GM12878 (cell line): Measurements from ENCODE around the gene PLCD1. TPM values are rescaled to one million over a fixed set of nuclear protein-coding genes. Genes with fewer than 3 reads are reported as not detected.

ENCODE experiments used
- ATAC-seq: fragments of 200-7000 bp; cut with Tn5 transposase; 3 replicates; pipeline ENCODE4 v1.9.1; 2020; ENCODE audit warnings: mild to moderate bottlenecking, moderate library complexity
- BruUV-seq: library from RNA; stranded (reverse); fragments of 400-500 nt; replicated peaks from 2 replicates; lab custom pipeline; 2021; lab: Mats Ljungman, UMichigan
- CTCF ChIA-PET: fragments of 300-600 bp; sonication (Branson Sonifier 250); formaldehyde crosslinking; extraction: SDS; loops from one replicate; lab custom pipeline; 2021; ENCODE audit warnings: inconsistent platforms; lab: Yijun Ruan, JAX
- POLR2A ChIA-PET: fragments of 350-600 bp; formaldehyde crosslinking; extraction: SDS; loops from one replicate; lab custom pipeline; 2021; ENCODE audit warnings: inconsistent platforms; lab: Charles Lee
- RAD21 ChIA-PET: fragments of 300-600 bp; sonication (Branson Sonifier 250); formaldehyde crosslinking; loops from one replicate; lab custom pipeline; 2023; ENCODE audit warnings: antibody characterized with exemption; ENCODE audit not compliant: unreplicated experiment; lab: Charles Lee
- SMC1A ChIA-PET: fragments of 300-600 bp; sonication (Branson Sonifier 250); formaldehyde crosslinking; loops from one replicate; lab custom pipeline; 2023; ENCODE audit not compliant: unreplicated experiment, uncharacterized antibody; lab: Charles Lee
- DNase-seq: peaks from one replicate; pipeline ENCODE4 v3.0.0-alpha.2; 2011; ENCODE audit warnings: low read depth, low spot score
- FAIRE-seq: peaks from 3 replicates; lab custom pipeline; 2011; peaks lifted over from hg19 to GRCh38; lab: Jason Lieb, UNC
- H2AFZ ChIP-seq: 2 replicates; pipeline ENCODE4 v1.6.0; 2011; ENCODE audit warnings: low read depth, low read length, control low read depth; ENCODE audit not compliant: control insufficient read depth
- H3K27ac ChIP-seq: 2 replicates; pipeline ENCODE4 v1.5.1; 2011; ENCODE audit warnings: control low read depth; ENCODE audit not compliant: control insufficient read depth, insufficient read depth
- H3K27me3 ChIP-seq, 2 experiments: replicated peaks in 1 of 2; 2 replicates each; pipeline versions ENCODE4 v1.6.0 to v1.6.1; 2011; ENCODE audit warnings: low read length in 1 of 2; ENCODE audit not compliant: control insufficient read depth in 2 of 2, insufficient read depth in 2 of 2
- H3K36me3 ChIP-seq, 2 experiments: 2 replicates each; pipeline ENCODE4 v1.5.1; 2011; ENCODE audit warnings: low read length in 1 of 2; ENCODE audit not compliant: control insufficient read depth in 2 of 2, insufficient read depth in 2 of 2
- H3K4me1 ChIP-seq: 2 replicates; pipeline ENCODE4 v1.6.1; 2011; ENCODE audit warnings: mild to moderate bottlenecking, low read length, moderate library complexity, mixed read lengths; ENCODE audit not compliant: control insufficient read depth, insufficient read depth
- H3K4me2 ChIP-seq: 2 replicates; pipeline ENCODE4 v1.6.0; 2011; ENCODE audit warnings: control low read depth; ENCODE audit not compliant: control insufficient read depth, insufficient read depth
- H3K4me3 ChIP-seq: fragments of 200-600 bp; sonication (generic); 2 replicates; pipeline ENCODE4 v1.5.1; 2016
- H3K79me2 ChIP-seq: 2 replicates; pipeline ENCODE4 v1.6.0; 2011; ENCODE audit warnings: low read length; ENCODE audit not compliant: control insufficient read depth, insufficient read depth
- H3K9ac ChIP-seq: 2 replicates; pipeline ENCODE4 v1.8.0; 2011; ENCODE audit warnings: low read length, control low read depth, mixed read lengths; ENCODE audit not compliant: control insufficient read depth, insufficient read depth
- H3K9me3 ChIP-seq: replicated peaks from 3 replicates; pipeline ENCODE4 v1.5.1; 2011; ENCODE audit warnings: mild to moderate bottlenecking, low read length; ENCODE audit not compliant: control insufficient read depth, insufficient read depth
- H4K20me1 ChIP-seq: 2 replicates; pipeline ENCODE4 v1.6.0; 2011; ENCODE audit not compliant: control insufficient read depth, insufficient read depth
- ATF3 ChIP-seq: IDR thresholded peaks from 2 replicates; pipeline ENCODE4 v1.6.1; 2011; ENCODE audit warnings: low read depth, mild to moderate bottlenecking, low read length, moderate library complexity, borderline replicate concordance; ENCODE audit errors: extremely low read depth
- CTCF ChIP-seq, 3 experiments: IDR thresholded peaks in 2 of 3; conservative IDR thresholded peaks in 1 of 3; 2 replicates each; pipeline ENCODE4 v1.5.1; 2011; ENCODE audit warnings: low read depth in 3 of 3, low read length in 3 of 3, mild to moderate bottlenecking in 3 of 3, control low read depth in 2 of 3, moderate library complexity in 2 of 3, inconsistent platforms in 1 of 3, mixed read lengths in 1 of 3; ENCODE audit not compliant: control insufficient read depth in 2 of 3, insufficient read depth in 1 of 3; ENCODE audit errors: extremely low read depth in 1 of 3
- ESRRA ChIP-seq: IDR thresholded peaks from 2 replicates; pipeline ENCODE4 v1.6.1; 2012; ENCODE audit warnings: mild to moderate bottlenecking, low read length, improper control_type of control experiment
- JUND ChIP-seq: IDR thresholded peaks from 2 replicates; pipeline ENCODE4 v1.6.1; 2012; ENCODE audit warnings: low read depth, mild to moderate bottlenecking, low read length, improper control_type of control experiment, moderate library complexity
- MAX ChIP-seq: IDR thresholded peaks from 2 replicates; pipeline ENCODE4 v1.6.1; 2012; ENCODE audit warnings: low read depth, low read length, improper control_type of control experiment
- MYC ChIP-seq: IDR thresholded peaks from 2 replicates; pipeline ENCODE4 v1.6.1; 2011; ENCODE audit warnings: mild to moderate bottlenecking, low read length, moderate library complexity, inconsistent platforms; ENCODE audit not compliant: insufficient read depth, insufficient replicate concordance, insufficient read length, severe bottlenecking
- NFIC ChIP-seq: IDR thresholded peaks from 2 replicates; pipeline ENCODE4 v1.6.1; 2012; ENCODE audit warnings: low read depth, mild to moderate bottlenecking, inconsistent platforms, low read length, moderate library complexity
- NFXL1 ChIP-seq: fragments of 450-650 bp; IDR thresholded peaks from 2 replicates; pipeline ENCODE4 v1.6.1; 2017; ENCODE audit warnings: antibody characterized with exemption, mild to moderate bottlenecking, borderline replicate concordance
- NRF1 ChIP-seq: conservative IDR thresholded peaks from 2 replicates; pipeline ENCODE4 v1.6.1; 2011; ENCODE audit warnings: mild to moderate bottlenecking, low read depth, low read length, improper control_type of control experiment
- PML ChIP-seq: IDR thresholded peaks from 2 replicates; pipeline ENCODE4 v1.6.1; 2012; ENCODE audit warnings: low read length, inconsistent platforms
- REST ChIP-seq: IDR thresholded peaks from 2 replicates; pipeline ENCODE4 v1.6.1; 2012; ENCODE audit warnings: mild to moderate bottlenecking, low read depth, low read length
- SPI1 ChIP-seq: IDR thresholded peaks from 2 replicates; pipeline ENCODE4 v1.6.1; 2011; ENCODE audit warnings: low read depth, mild to moderate bottlenecking, low read length, moderate library complexity, borderline replicate concordance; ENCODE audit not compliant: insufficient read depth
- SREBF2 ChIP-seq: IDR thresholded peaks from 2 replicates; pipeline ENCODE4 v1.6.1; 2012; ENCODE audit warnings: mild to moderate bottlenecking, low read length
- STAT1 ChIP-seq: fragments of 450-650 bp; conservative IDR thresholded peaks from 2 replicates; pipeline ENCODE4 v1.6.1; 2014; ENCODE audit warnings: antibody characterized with exemption, mild to moderate bottlenecking
- TCF3 ChIP-seq: IDR thresholded peaks from 2 replicates; pipeline ENCODE4 v1.6.1; 2012; ENCODE audit warnings: low read depth, mild to moderate bottlenecking, low read length, borderline replicate concordance; ENCODE audit not compliant: insufficient read depth
- YY1 ChIP-seq: IDR thresholded peaks from 2 replicates; pipeline ENCODE4 v1.6.1; 2011; ENCODE audit warnings: low read depth, mild to moderate bottlenecking, low read length
- ZNF384 ChIP-seq: IDR thresholded peaks from 2 replicates; pipeline ENCODE4 v1.6.1; 2012; ENCODE audit warnings: low read depth, mild to moderate bottlenecking, low read length, improper control_type of control experiment, borderline replicate concordance
- WGBS: methylation state at CpG from one replicate; pipeline ENCODE4 v1.1.6; 2016; ENCODE audit warnings: low lambda C conversion rate; ENCODE audit not compliant: insufficient replicate concordance, insufficient coverage; ENCODE audit errors: missing lambda C conversion rate; 5-methylcytosine and 5-hydroxymethylcytosine counted together
- in situ Hi-C: fragments of 300-500 bp; cut with MboI; formaldehyde crosslinking; loops from 9 replicates; pipeline ENCODE4 v1.14.3; 2018; ENCODE audit warnings: mixed read lengths
- intact Hi-C: fragments of 100-400 bp; cut with micrococcal nuclease; formaldehyde crosslinking; loops from one replicate; pipeline ENCODE4 v1.14.2; 2022; ENCODE audit not compliant: unreplicated experiment
- polyA plus RNA-seq, 11 experiments: library from polyadenylated mRNA; depleted of rRNA in 4 of 11; unstranded in 6 of 11; stranded (reverse) in 5 of 11; fragments of >200 nt; fragmentation: Nextera tagmentation in 4 of 11; fragmentation: Illumina TruSeq in 1 of 11; extraction: Ambion mirVana in 4 of 11; extraction: Trizol in 1 of 11; gene quantifications; 1 replicate in 1 of 11; 2 replicates in 10 of 11; pipeline versions ENCODE4 v1.2.1 to v1.2.3, GENCODE V29; 2011 to 2016; ENCODE audit warnings: inconsistent platforms in 2 of 11, missing spikeins in 2 of 11, low read depth in 1 of 11
- total RNA-seq, 4 experiments: library from RNA; depleted of rRNA in 3 of 4; stranded (reverse); fragments of >200 nt in 3 of 4; fragmentation: Illumina TruSeq in 1 of 4; extraction: Trizol in 1 of 4; gene quantifications; 2 replicates each; pipeline versions ENCODE4 v1.2.1 to v1.2.3, GENCODE V29; 2013 to 2021

PLCD1 gene
- total and polyA plus RNA-seq, 10 of the 15 experiments (the other 5 are each of a cell fraction or from before 2014, with no cell fraction given), result 0.20 to 3.9 (median 1.2) TPM; not detected in 1

- TF ChIP-seq ATF3, result no peak
- TF ChIP-seq ESRRA, result no peak
- TF ChIP-seq NFXL1, result no peak
- TF ChIP-seq MAX, result no peak
- no peak for TF ChIP-seq NRF1
- TF ChIP-seq JUND, result no peak
Observed at GRCh38 chr3:38007754-38008090, 21.7 kb downstream of the PLCD1 start (continued).

GRCh38 chr3:38006445-38006995 is 22.9 kb downstream of the PLCD1 start:
- Histone ChIP-seq H3K4me2 (no peak overlapping the region), H2AFZ (no peak overlapping the region), H3K4me3 (no peak overlapping the region), H3K9me3 (no peaks in the 10 kb centered on the region), H3K27ac (no peak overlapping the region), H3K9ac (no peak overlapping the region), H3K27me3 (no peaks in the 10 kb centered on the region), H3K36me3 (no peaks in the 10 kb centered on the region; a peak in 2 of 4 replicates), H3K79me2 (no peaks in the 10 kb centered on the region), H4K20me1 (no peaks in the 10 kb centered on the region), H3K4me1 (no peaks in the 10 kb centered on the region; the same call in 1 of the 2 replicates)
- intact Hi-C loops (no loop called here), in situ Hi-C loops (no loop called here)
- 84% methylated on average over 16 of the region's 16 CpGs for WGBS
- ChIA-PET POLR2A (no interaction called here), SMC1A (no interaction called here), RAD21 (no interaction called here), CTCF (interaction anchor here (1.1 kb wide), 1 partner anchor 341 kb away, joined by 3 read pairs; no protein-coding TSS in a partner anchor)
- no TSS peak for BruUV-seq
- FAIRE-seq (no peak), DNase-seq (no peak), ATAC-seq (no peak)
- TF ChIP-seq PML (no peak), REST (no peak), CTCF (IDR thresholded peaks at IDR 0.05 in 2 of 3, conservative IDR thresholded peaks at IDR 0.05 in 1 of 3; ENCODE audit: control insufficient read depth in 2 of 3, extremely low read depth in 1 of 3, insufficient read depth in 1 of 3, low read depth in 3 of 3, low read length in 3 of 3) (no peak), SREBF2 (no peak), STAT1 (no peak), NFIC (no peak), NRF1 (no peak), ZNF384 (no peak), SPI1 (no peak), YY1 (no peak), MYC (no peak), TCF3 (no peak)
